Measurements from ENCODE around the gene MOB3C. TPM values are rescaled to one million over a fixed set of nuclear protein-coding genes. Genes with fewer than 3 reads are reported as not detected.

MOB3C gene
- total and polyA plus RNA-seq, 11 donors, result 6.0 to 24.0 (median 10.5) TPM

DNA sequence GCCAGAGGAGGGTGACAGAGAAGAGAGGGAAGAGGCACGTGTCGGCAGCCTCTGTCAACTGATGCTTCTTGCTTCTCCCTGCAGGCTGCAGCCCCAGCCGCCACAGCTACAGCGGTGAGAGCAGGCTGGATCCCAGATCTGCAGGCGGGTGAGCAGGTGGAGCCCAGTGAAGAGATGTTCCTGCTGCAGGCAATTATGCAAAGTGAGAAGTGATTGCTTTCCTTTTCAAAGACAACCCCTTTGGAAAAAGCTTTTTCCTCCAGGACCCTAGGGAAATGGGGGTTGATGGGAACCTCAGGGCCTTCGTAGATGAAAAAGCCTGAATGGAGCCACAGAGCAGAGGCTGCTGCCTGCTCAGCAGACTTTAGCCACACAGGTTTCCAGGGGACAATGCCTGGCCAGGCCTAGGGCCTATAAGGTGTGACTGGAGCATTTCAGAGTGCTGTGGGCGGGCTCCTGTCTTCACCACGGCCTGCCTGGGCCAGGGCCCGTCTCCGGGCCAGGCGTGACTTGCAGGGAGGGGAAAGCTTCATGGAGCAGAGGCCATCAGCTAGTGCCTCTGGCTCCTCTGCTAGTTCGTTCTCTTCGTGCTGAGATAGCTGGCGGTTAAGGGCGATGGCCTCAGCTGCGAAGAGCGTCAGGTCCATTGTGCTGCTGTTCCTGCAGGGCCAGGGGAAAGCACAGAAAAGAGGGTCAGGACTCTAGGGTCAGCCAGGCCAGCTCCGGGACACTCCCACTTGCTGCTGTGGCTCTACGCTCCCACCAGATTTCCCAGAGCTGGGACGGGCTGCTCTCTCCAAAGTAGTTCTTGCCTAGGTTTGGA is 58.3 kb downstream of the MOB3C start:
- TF ChIP-seq POLR2A (IDR thresholded peaks at IDR 0.05), result no peak
- TF ChIP-seq, protein P1, sequence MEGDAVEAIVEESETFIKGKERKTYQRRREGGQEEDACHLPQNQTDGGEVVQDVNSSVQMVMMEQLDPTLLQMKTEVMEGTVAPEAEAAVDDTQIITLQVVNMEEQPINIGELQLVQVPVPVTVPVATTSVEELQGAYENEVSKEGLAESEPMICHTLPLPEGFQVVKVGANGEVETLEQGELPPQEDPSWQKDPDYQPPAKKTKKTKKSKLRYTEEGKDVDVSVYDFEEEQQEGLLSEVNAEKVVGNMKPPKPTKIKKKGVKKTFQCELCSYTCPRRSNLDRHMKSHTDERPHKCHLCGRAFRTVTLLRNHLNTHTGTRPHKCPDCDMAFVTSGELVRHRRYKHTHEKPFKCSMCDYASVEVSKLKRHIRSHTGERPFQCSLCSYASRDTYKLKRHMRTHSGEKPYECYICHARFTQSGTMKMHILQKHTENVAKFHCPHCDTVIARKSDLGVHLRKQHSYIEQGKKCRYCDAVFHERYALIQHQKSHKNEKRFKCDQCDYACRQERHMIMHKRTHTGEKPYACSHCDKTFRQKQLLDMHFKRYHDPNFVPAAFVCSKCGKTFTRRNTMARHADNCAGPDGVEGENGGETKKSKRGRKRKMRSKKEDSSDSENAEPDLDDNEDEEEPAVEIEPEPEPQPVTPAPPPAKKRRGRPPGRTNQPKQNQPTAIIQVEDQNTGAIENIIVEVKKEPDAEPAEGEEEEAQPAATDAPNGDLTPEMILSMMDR (IDR thresholded peaks at IDR 0.05), result no peak
- Histone ChIP-seq H3K36me3 (peaks cover 0 to 64% (median 48%) of the 10 kb centered on the region in 9 donors), H3K27me3 (no peaks in the 10 kb centered on the region), H3K27ac (no peak overlapping the region), H3K4me1 (peaks cover 0 to 3% (median 0%) of the 10 kb centered on the region in 12 donors), H3K9me3 (no peaks in the 10 kb centered on the region), H3K4me3 (no peak overlapping the region)
- intact Hi-C loops (cut with DNase I), result no loop called here
- DNase-seq, result no peak
- WGBS, 4 donors, result 69 to 75% (median 74%) methylated on average over 14 to 20 of the region's 20 CpGs
- peak in 1 of 4 donors; percentile 5 for ATAC-seq

Other genes starting within 250 kb of the MOB3C start
- 1 to 10 TPM; 2.5 to 8.0 (median 3.5) TPM for gene FAAH, start 222.5 kb downstream of the MOB3C start, total RNA-seq
- 1 to 10 TPM; 1.9 to 7.0 TPM for gene FAAH, start 222.5 kb downstream of the MOB3C start, polyA plus RNA-seq
- gene DMBX1, start 127.0 kb downstream of the MOB3C start, total RNA-seq, result not detected
- gene DMBX1, start 127.0 kb downstream of the MOB3C start, polyA plus RNA-seq, result not detected
- not detected for gene KNCN, start 65.2 kb downstream of the MOB3C start, total RNA-seq
- not detected for gene KNCN, start 65.2 kb downstream of the MOB3C start, polyA plus RNA-seq
- 10 to 100 TPM; 23.1 to 77.6 (median 37.8) TPM for gene MKNK1, start 12.5 kb downstream of the MOB3C start, total RNA-seq
- 10 to 100 TPM; 23.5 to 35.3 TPM for gene MKNK1, start 12.5 kb downstream of the MOB3C start, polyA plus RNA-seq
- gene ATPAF1, start 51.6 kb upstream of the MOB3C start, total RNA-seq, result 100 to 1,000 TPM; 147 to 237 (median 179) TPM
- 100 to 1,000 TPM in 1 of 2 donors, 10 to 100 TPM in 1; 96.8 to 263 TPM for gene ATPAF1, start 51.6 kb upstream of the MOB3C start, polyA plus RNA-seq
- gene TEX38, start 55.0 kb upstream of the MOB3C start, total RNA-seq, result under 1 TPM in 1 of 9 donors, not detected in 8; 0.81 TPM
- gene TEX38, start 55.0 kb upstream of the MOB3C start, polyA plus RNA-seq, result not detected
- gene EFCAB14, start 102.3 kb upstream of the MOB3C start, total RNA-seq, result 10 to 100 TPM; 46.6 to 91.9 (median 64.0) TPM
- gene EFCAB14, start 102.3 kb upstream of the MOB3C start, polyA plus RNA-seq, result 10 to 100 TPM; 10.7 to 39.4 TPM
- 100 to 1,000 TPM in 1 of 9 donors, 10 to 100 TPM in 3, 1 to 10 TPM in 4, not detected in 1; 1.5 to 103 (median 10.0) TPM for gene CYP4B1, start 182.2 kb upstream of the MOB3C start, total RNA-seq
- gene CYP4B1, start 182.2 kb upstream of the MOB3C start, polyA plus RNA-seq, result 10 to 100 TPM in 1 of 2 donors, 1 to 10 TPM in 1; 7.6 to 24.9 TPM

Measured in heart left ventricle (tissue), 16 donors.